ENCODE data around the gene NFYC.

The NFYC gene

GRCh38 chr1:40781608-40781971 is 90.1 kb downstream of the NFYC start:
- H3K9ac ChIP-seq (ENCODE audit: low read length), result no peak overlapping the region
- peaks cover 35% of the 10 kb centered on the region for H3K27me3 ChIP-seq (ENCODE audit: control insufficient read depth, insufficient read depth, low read length)
- no peaks in the 10 kb centered on the region for H3K36me3 ChIP-seq (ENCODE audit: control insufficient read depth, low read depth, low read length)

GRCh38 chr1:40782371-40782956 is 91.0 kb downstream of the NFYC start:
- Histone ChIP-seq H3K9ac (ENCODE audit: low read length) (no peak overlapping the region), H3K27me3 (ENCODE audit: control insufficient read depth, insufficient read depth, low read length) (peaks cover 35% of the 10 kb centered on the region), H3K4me3 (ENCODE audit: low read length) (peak overlapping the region; percentile 45), H3K9me3 (ENCODE audit: control insufficient read depth, low read depth, low read length) (no peaks in the 10 kb centered on the region), H3K36me3 (ENCODE audit: control insufficient read depth, low read depth, low read length) (no peaks in the 10 kb centered on the region), H3K4me1 (ENCODE audit: control insufficient read depth, low read depth, low read length) (peaks cover 6% of the 10 kb centered on the region), H3K27ac (ENCODE audit: low read length) (no peak overlapping the region)

More at GRCh38 chr1:40781608-40781971, 90.1 kb downstream of the NFYC start:
- no peak overlapping the region for H3K27ac ChIP-seq (ENCODE audit: low read length)
- H3K4me3 ChIP-seq (ENCODE audit: low read length), result no peak overlapping the region
- H3K4me1 ChIP-seq (ENCODE audit: control insufficient read depth, low read depth, low read length), result peaks cover 6% of the 10 kb centered on the region
- peaks cover under 1% of the 10 kb centered on the region for H3K9me3 ChIP-seq (ENCODE audit: control insufficient read depth, low read depth, low read length)

GRCh38 chr1:40783001-40783905 is 91.7 kb downstream of the NFYC start, which contains the start of gene KCNQ4:
TSS of gene KCNQ4 (plus strand) at chr1:40783787. CDS start at chr1:40784094, 307 bp downstream.
- peak within 1 kb of the TSS; percentile 45 for H3K4me3 ChIP-seq (ENCODE audit: low read length)
- no peak within 1 kb of the TSS for H3K27ac ChIP-seq (ENCODE audit: low read length)
- H3K27me3 ChIP-seq (ENCODE audit: control insufficient read depth, insufficient read depth, low read length), result peaks cover 35% of the 10 kb centered on the region
- no peaks in the 10 kb centered on the region for H3K36me3 ChIP-seq (ENCODE audit: control insufficient read depth, low read depth, low read length)
- peaks cover 6% of the 10 kb centered on the region for H3K4me1 ChIP-seq (ENCODE audit: control insufficient read depth, low read depth, low read length)
- H3K9ac ChIP-seq (ENCODE audit: low read length), result no peak within 1 kb of the TSS
- no peaks in the 10 kb centered on the region for H3K9me3 ChIP-seq (ENCODE audit: control insufficient read depth, low read depth, low read length)

GRCh38 chr1:40784141-40784770 is 92.8 kb downstream of the NFYC start:
- no peaks in the 10 kb centered on the region for H3K9me3 ChIP-seq (ENCODE audit: control insufficient read depth, low read depth, low read length)
- H3K27me3 ChIP-seq (ENCODE audit: control insufficient read depth, insufficient read depth, low read length), result peaks cover 35% of the 10 kb centered on the region
- peak overlapping the region; percentile 34 for H3K4me3 ChIP-seq (ENCODE audit: low read length)
- H3K36me3 ChIP-seq (ENCODE audit: control insufficient read depth, low read depth, low read length), result no peaks in the 10 kb centered on the region
- H3K4me1 ChIP-seq (ENCODE audit: control insufficient read depth, low read depth, low read length), result peaks cover 6% of the 10 kb centered on the region
- no peak overlapping the region for H3K9ac ChIP-seq (ENCODE audit: low read length)
- no peak overlapping the region for H3K27ac ChIP-seq (ENCODE audit: low read length)

GRCh38 chr1:40784771-40785151 is 93.3 kb downstream of the NFYC start:
- no peaks in the 10 kb centered on the region for H3K9me3 ChIP-seq (ENCODE audit: control insufficient read depth, low read depth, low read length)
- no peak overlapping the region for H3K9ac ChIP-seq (ENCODE audit: low read length)
- H3K27me3 ChIP-seq (ENCODE audit: control insufficient read depth, insufficient read depth, low read length), result peaks cover 35% of the 10 kb centered on the region
- H3K4me1 ChIP-seq (ENCODE audit: control insufficient read depth, low read depth, low read length), result peaks cover 6% of the 10 kb centered on the region
- no peak overlapping the region for H3K27ac ChIP-seq (ENCODE audit: low read length)
- no peaks in the 10 kb centered on the region for H3K36me3 ChIP-seq (ENCODE audit: control insufficient read depth, low read depth, low read length)
- H3K4me3 ChIP-seq (ENCODE audit: low read length), result peak overlapping the region; percentile 34

- Histone ChIP-seq H3K36me3 (ENCODE audit: control insufficient read depth, low read depth, low read length) (no peaks in the 10 kb centered on the region), H3K9me3 (ENCODE audit: control insufficient read depth, low read depth, low read length) (no peaks in the 10 kb centered on the region), H3K27me3 (ENCODE audit: control insufficient read depth, insufficient read depth, low read length) (peaks cover 35% of the 10 kb centered on the region), H3K4me3 (ENCODE audit: low read length) (no peak overlapping the region), H3K9ac (ENCODE audit: low read length) (no peak overlapping the region), H3K4me1 (ENCODE audit: control insufficient read depth, low read depth, low read length) (peaks cover 6% of the 10 kb centered on the region), H3K27ac (ENCODE audit: low read length) (no peak overlapping the region)
Measured at GRCh38 chr1:40785446-40785845, 93.9 kb downstream of the NFYC start.

GRCh38 chr1:40786171-40786994 is 94.9 kb downstream of the NFYC start:
- no peak overlapping the region for H3K27ac ChIP-seq (ENCODE audit: low read length)
- H3K9ac ChIP-seq (ENCODE audit: low read length), result no peak overlapping the region
- H3K4me1 ChIP-seq (ENCODE audit: control insufficient read depth, low read depth, low read length), result peaks cover 6% of the 10 kb centered on the region
- H3K9me3 ChIP-seq (ENCODE audit: control insufficient read depth, low read depth, low read length), result no peaks in the 10 kb centered on the region
- no peak overlapping the region for H3K4me3 ChIP-seq (ENCODE audit: low read length)
- no peaks in the 10 kb centered on the region for H3K36me3 ChIP-seq (ENCODE audit: control insufficient read depth, low read depth, low read length)
- peaks cover 28% of the 10 kb centered on the region for H3K27me3 ChIP-seq (ENCODE audit: control insufficient read depth, insufficient read depth, low read length)

- Histone ChIP-seq H3K27ac (ENCODE audit: low read length) (no peak overlapping the region), H3K4me1 (ENCODE audit: control insufficient read depth, low read depth, low read length) (peaks cover 6% of the 10 kb centered on the region), H3K4me3 (ENCODE audit: low read length) (no peak overlapping the region), H3K9me3 (ENCODE audit: control insufficient read depth, low read depth, low read length) (no peaks in the 10 kb centered on the region), H3K27me3 (ENCODE audit: control insufficient read depth, insufficient read depth, low read length) (peaks cover 20% of the 10 kb centered on the region), H3K36me3 (ENCODE audit: control insufficient read depth, low read depth, low read length) (no peaks in the 10 kb centered on the region), H3K9ac (ENCODE audit: low read length) (no peak overlapping the region)
Measured at GRCh38 chr1:40786995-40787705, 95.6 kb downstream of the NFYC start.

- H3K9me3 ChIP-seq (ENCODE audit: control insufficient read depth, low read depth, low read length), result no peaks in the 10 kb centered on the region
- H3K27me3 ChIP-seq (ENCODE audit: control insufficient read depth, insufficient read depth, low read length), result peaks cover 12% of the 10 kb centered on the region
- no peak overlapping the region for H3K27ac ChIP-seq (ENCODE audit: low read length)
- no peaks in the 10 kb centered on the region for H3K36me3 ChIP-seq (ENCODE audit: control insufficient read depth, low read depth, low read length)
- peaks cover 3% of the 10 kb centered on the region for H3K4me1 ChIP-seq (ENCODE audit: control insufficient read depth, low read depth, low read length)
- no peak overlapping the region for H3K9ac ChIP-seq (ENCODE audit: low read length)
- no peak overlapping the region for H3K4me3 ChIP-seq (ENCODE audit: low read length)
Measured at GRCh38 chr1:40787737-40788560, 96.4 kb downstream of the NFYC start.
